SK-N-SH treated with all-trans-retinoic acid at 6 μM for 48 hours (cell line): ENCODE measurements around the gene REP15.

Source experiments
- PATZ1 ChIP-seq: fragments of 250-450 bp; sonication (Bioruptor Pico); IDR thresholded peaks from 2 replicates; pipeline ENCODE4 v1.8.0; 2020; ENCODE audit warnings: mild to moderate bottlenecking, moderate library complexity, borderline replicate concordance
- RARB ChIP-seq: fragments of 250-450 bp; sonication (Bioruptor Pico); IDR thresholded peaks from 2 replicates; pipeline ENCODE4 v1.8.0; 2021; ENCODE audit warnings: mild to moderate bottlenecking, moderate library complexity
- ZFP3 ChIP-seq: fragments of 250-450 bp; sonication (Bioruptor Pico); IDR thresholded peaks from 2 replicates; pipeline ENCODE4 v1.5.0; 2020; ENCODE audit warnings: mild to moderate bottlenecking, moderate library complexity
- ZNF8 ChIP-seq: fragments of 450-650 bp; formaldehyde crosslinking; IDR thresholded peaks from 2 replicates; pipeline ENCODE4 v1.5.0; 2020; ENCODE audit warnings: mild to moderate bottlenecking, moderate library complexity

DNA sequence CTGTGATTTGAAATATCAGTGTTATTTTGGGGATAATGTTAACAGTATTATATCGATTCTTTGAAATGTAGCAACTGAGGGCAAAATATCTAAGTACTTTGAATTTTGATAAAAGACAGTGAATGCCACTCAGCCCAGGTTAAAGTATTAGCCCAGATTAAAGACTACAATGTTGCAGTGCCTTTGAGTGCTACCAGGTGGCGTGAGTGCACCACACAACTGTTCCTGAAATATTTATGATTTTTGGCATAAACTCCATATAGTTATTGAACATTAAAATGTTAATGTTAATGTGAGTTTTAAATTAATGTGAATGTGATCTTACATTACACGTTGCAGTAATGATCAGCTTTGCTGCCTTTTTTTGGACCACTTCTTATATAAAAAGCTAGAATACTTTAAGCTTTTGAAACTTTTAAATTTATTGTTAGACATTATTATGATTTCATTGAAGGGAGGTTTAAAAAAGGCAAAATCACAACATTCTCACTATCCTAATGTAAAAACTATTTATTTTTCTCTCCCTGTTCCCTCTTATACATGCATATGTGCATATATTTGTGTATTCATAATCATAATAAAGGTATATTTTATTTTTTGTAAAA, 36.9 kb downstream of the REP15 start:
- TF ChIP-seq ZNF8 (CRISPR knock-in tag): no peak
- TF ChIP-seq ZFP3: no peak
- TF ChIP-seq PATZ1: no peak
- TF ChIP-seq RARB (CRISPR knock-in tag): no peak
